SK-N-SH (cell line): Measurements from ENCODE around the gene MMS19. TPM values are rescaled to one million over a fixed set of nuclear protein-coding genes. Genes with fewer than 3 reads are reported as not detected.

Source experiments
- CTCF ChIA-PET: fragments of 300-600, 350-600 bp; formaldehyde crosslinking; extraction: SDS; loops from one replicate; lab custom pipeline; 2021; lab: Yijun Ruan, JAX
- POLR2A ChIA-PET: fragments of 350-600 bp; sonication (Branson Sonifier 250); formaldehyde crosslinking; extraction: SDS; loops from one replicate; lab custom pipeline; 2020; ENCODE audit warnings: antibody characterized with exemption, inconsistent platforms; lab: Yijun Ruan, JAX
- DNase-seq: peaks from one replicate; pipeline ENCODE4 v3.0.0; 2012
- H2AFZ ChIP-seq: fragments of 200-600 bp; sonication (generic); 2 replicates; pipeline ENCODE4 v1.8.1; 2016; ENCODE audit warnings: antibody characterized with exemption, mild to moderate bottlenecking, low read depth
- H3F3A ChIP-seq: fragments of 200-600 bp; sonication (generic); replicated peaks from 2 replicates; pipeline ENCODE3; 2016; ENCODE audit warnings: antibody characterized with exemption, mild to moderate bottlenecking; ENCODE audit not compliant: insufficient read depth
- H3K27ac ChIP-seq, 2 experiments: fragments of 200-500 bp in 1 of 2; fragments of 200-600 bp in 1 of 2; sonication (Bioruptor generic) in 1 of 2; sonication (generic), shearing (Covaris generic) in 1 of 2; 2 replicates each; pipeline versions ENCODE4 v1.5.1 to v1.6.1; 2014 to 2016; ENCODE audit warnings: low read depth in 2 of 2, inconsistent platforms in 1 of 2, low read length in 1 of 2, mild to moderate bottlenecking in 1 of 2, mixed read lengths in 1 of 2
- H3K27me3 ChIP-seq: fragments of 200-600 bp; sonication (generic), shearing (Covaris generic); 2 replicates; pipeline ENCODE4 v1.6.1; 2016; ENCODE audit warnings: mixed run types; ENCODE audit not compliant: insufficient read depth
- H3K36me3 ChIP-seq, 2 experiments: fragments of 200-500 bp in 1 of 2; fragments of 200-600 bp in 1 of 2; sonication (Bioruptor generic) in 1 of 2; sonication (generic) in 1 of 2; replicated peaks in 1 of 2; 2 replicates each; pipeline versions ENCODE3 to v1.5.1; 2014 to 2016; ENCODE audit warnings: low read length in 1 of 2, mild to moderate bottlenecking in 1 of 2; ENCODE audit not compliant: insufficient read depth in 2 of 2, control insufficient read depth in 1 of 2
- H3K4me1 ChIP-seq, 2 experiments: fragments of 200-500 bp in 1 of 2; fragments of 200-600 bp in 1 of 2; sonication (Bioruptor generic) in 1 of 2; sonication (generic), shearing (Covaris generic) in 1 of 2; 2 replicates each; pipeline versions ENCODE4 v1.5.1 to v1.6.1; 2014 to 2016; ENCODE audit warnings: low read depth in 1 of 2, low read length in 1 of 2, mixed run types in 1 of 2; ENCODE audit not compliant: insufficient read depth in 2 of 2, control insufficient read depth in 1 of 2
- H3K4me2 ChIP-seq: fragments of 200-600 bp; sonication (generic), shearing (Covaris generic); 2 replicates; pipeline ENCODE4 v1.6.1; 2017; ENCODE audit warnings: mixed run types
- H3K4me3 ChIP-seq, 2 experiments: fragments of 200-500 bp in 1 of 2; fragments of 200-600 bp in 1 of 2; sonication (Bioruptor generic) in 1 of 2; sonication (generic), shearing (Covaris generic) in 1 of 2; 2 replicates each; pipeline versions ENCODE4 v1.5.1 to v1.8.1; 2014 to 2016; ENCODE audit warnings: low read depth in 2 of 2, inconsistent platforms in 1 of 2, low read length in 1 of 2, mild to moderate bottlenecking in 1 of 2, mixed read lengths in 1 of 2, moderate library complexity in 1 of 2
- H3K79me2 ChIP-seq: fragments of 200-600 bp; sonication (generic); 2 replicates; pipeline ENCODE4 v1.8.1; 2017; ENCODE audit warnings: mild to moderate bottlenecking; ENCODE audit not compliant: insufficient read depth
- H3K9ac ChIP-seq: fragments of 200-600 bp; sonication (generic); 2 replicates; pipeline ENCODE4 v1.6.1; 2017; ENCODE audit warnings: mixed run types
- H3K9me2 ChIP-seq: fragments of 200-600 bp; sonication (generic); 2 replicates; pipeline ENCODE4 v1.6.1; 2017; ENCODE audit warnings: mixed run types
- H3K9me3 ChIP-seq: fragments of 200-600 bp; sonication (generic); 2 replicates; pipeline ENCODE4 v1.6.1; 2017; ENCODE audit warnings: mixed run types, mild to moderate bottlenecking, moderate library complexity
- H4K20me1 ChIP-seq: fragments of 200-600 bp; sonication (generic); 2 replicates; pipeline ENCODE4 v1.6.1; 2017; ENCODE audit warnings: mild to moderate bottlenecking, mixed run types; ENCODE audit not compliant: insufficient read depth
- CTCF ChIP-seq: fragments of 200-600 bp; sonication (generic); IDR thresholded peaks from 2 replicates; pipeline ENCODE4 v1.6.1; 2017; ENCODE audit warnings: antibody characterized with exemption, mild to moderate bottlenecking, moderate library complexity
- EP300 ChIP-seq, 2 experiments: IDR thresholded peaks; 2 replicates each; pipeline versions ENCODE4 v1.4.0 to v1.6.1; 2012; ENCODE audit warnings: borderline replicate concordance in 1 of 2, low read depth in 1 of 2, low read length in 1 of 2
- EZH2phosphoT487 ChIP-seq: fragments of 200-600 bp; sonication (generic); IDR thresholded peaks from 2 replicates; pipeline ENCODE4 v1.6.1; 2017; ENCODE audit warnings: low read depth, mixed run types, mild to moderate bottlenecking, antibody characterized with exemption, moderate library complexity, borderline replicate concordance
- FOXJ3 ChIP-seq: sonication (generic); formaldehyde crosslinking; IDR thresholded peaks from 2 replicates; pipeline ENCODE4 v1.5.1; 2020; ENCODE audit warnings: mild to moderate bottlenecking, missing genetic modification reagents
- FOXM1 ChIP-seq: IDR thresholded peaks from 2 replicates; pipeline ENCODE4 v1.4.0; 2012; ENCODE audit warnings: low read depth, mild to moderate bottlenecking
- GATA2 ChIP-seq: sonication (generic); formaldehyde crosslinking; IDR thresholded peaks from 2 replicates; pipeline ENCODE4 v1.5.0; 2020; ENCODE audit warnings: mild to moderate bottlenecking, missing genetic modification reagents
- IRF3 ChIP-seq: fragments of 150-350 bp; IDR thresholded peaks from 2 replicates; pipeline ENCODE4 v1.6.1; 2016; ENCODE audit warnings: mild to moderate bottlenecking, low read depth, low read length
- JUND ChIP-seq: IDR thresholded peaks from 2 replicates; pipeline ENCODE4 v1.4.0; 2012
- MXI1 ChIP-seq: IDR thresholded peaks from 2 replicates; pipeline ENCODE4 v1.6.1; 2012; ENCODE audit warnings: mild to moderate bottlenecking, low read depth, low read length, improper control_type of control experiment
- POLR2AphosphoS5 ChIP-seq: IDR thresholded peaks from 2 replicates; pipeline ENCODE4 v1.6.1; 2012; ENCODE audit warnings: low read depth, low read length
- RCOR1 ChIP-seq: fragments of 150-350 bp; IDR thresholded peaks from 2 replicates; pipeline ENCODE4 v1.6.1; 2017; ENCODE audit warnings: antibody characterized with exemption, low read length
- TAF1 ChIP-seq: IDR thresholded peaks from 2 replicates; pipeline ENCODE4 v1.6.1; 2012; ENCODE audit warnings: low read depth, mild to moderate bottlenecking, low read length, moderate library complexity, borderline replicate concordance
- TCF12 ChIP-seq: IDR thresholded peaks from 2 replicates; pipeline ENCODE4 v1.4.0; 2012
- USF1 ChIP-seq: IDR thresholded peaks from 2 replicates; pipeline ENCODE4 v1.4.0; 2012; ENCODE audit warnings: low read depth, borderline replicate concordance
- YY1 ChIP-seq: IDR thresholded peaks from 2 replicates; pipeline ENCODE4 v1.4.0; 2012; ENCODE audit warnings: low read depth, mild to moderate bottlenecking
- ZBTB33 ChIP-seq: IDR thresholded peaks from 2 replicates; pipeline ENCODE4 v1.4.0; 2012; ENCODE audit warnings: low read depth, borderline replicate concordance
- WGBS: methylation state at CpG from one replicate; pipeline ENCODE4 v1.1.6; 2017; ENCODE audit warnings: low lambda C conversion rate; 5-methylcytosine and 5-hydroxymethylcytosine counted together
- polyA plus RNA-seq, 3 experiments: library from polyadenylated mRNA; depleted of rRNA; stranded (reverse); fragments of >200 nt; gene quantifications; 2 replicates each; pipeline ENCODE4 v1.2.3, GENCODE V29; 2012
- TF ChIP-seq, protein P1 (sequence below): IDR thresholded peaks from 2 replicates; pipeline ENCODE4; 2012

Gene MMS19
- polyA plus RNA-seq, 1 of the 3 experiments (the other 2 are of a cell fraction) = 56.9 TPM

- H3K79me2 ChIP-seq = peaks cover 48% of the 10 kb centered on the region
- DNase-seq = no peak
- H3K4me2 ChIP-seq = no peak overlapping the region
- H3K4me1 ChIP-seq = peaks cover 29 to 37% of the 10 kb centered on the region in 2 experiments; a peak in 3 of 4 replicates
- no peaks in the 10 kb centered on the region for H3K36me3 ChIP-seq
- peaks cover 18% of the 10 kb centered on the region for H3F3A ChIP-seq
- ChIA-PET POLR2A (no interaction called here), CTCF (interaction anchor here (1.4 to 8.4 kb wide), 2 partner anchors 13 to 72 kb away, joined by 4 to 53 read pairs; no protein-coding TSS in a partner anchor)
- H2AFZ ChIP-seq = no peak overlapping the region
- TF ChIP-seq TCF12 = no peak
- no peak for TF ChIP-seq POLR2AphosphoS5
- TF ChIP-seq, protein P1, sequence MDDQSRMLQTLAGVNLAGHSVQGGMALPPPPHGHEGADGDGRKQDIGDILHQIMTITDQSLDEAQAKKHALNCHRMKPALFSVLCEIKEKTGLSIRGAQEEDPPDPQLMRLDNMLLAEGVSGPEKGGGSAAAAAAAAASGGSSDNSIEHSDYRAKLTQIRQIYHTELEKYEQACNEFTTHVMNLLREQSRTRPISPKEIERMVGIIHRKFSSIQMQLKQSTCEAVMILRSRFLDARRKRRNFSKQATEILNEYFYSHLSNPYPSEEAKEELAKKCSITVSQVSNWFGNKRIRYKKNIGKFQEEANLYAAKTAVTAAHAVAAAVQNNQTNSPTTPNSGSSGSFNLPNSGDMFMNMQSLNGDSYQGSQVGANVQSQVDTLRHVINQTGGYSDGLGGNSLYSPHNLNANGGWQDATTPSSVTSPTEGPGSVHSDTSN = no peak
- TF ChIP-seq RCOR1 = no peak
- no peak for TF ChIP-seq CTCF
- TF ChIP-seq EZH2phosphoT487 = no peak
- no peak for TF ChIP-seq USF1
- no peak for TF ChIP-seq EP300 (IDR thresholded peaks at IDR 0.05; ENCODE audit: borderline replicate concordance in 1 of 2, low read depth in 1 of 2, low read length in 1 of 2)
- TF ChIP-seq FOXM1 = no peak
- TF ChIP-seq FOXJ3 (CRISPR knock-in tag) = no peak
- TF ChIP-seq YY1 = no peak
- TF ChIP-seq MXI1 = no peak
- TF ChIP-seq GATA2 (CRISPR knock-in tag) = no peak
- TF ChIP-seq IRF3 = no peak
- TF ChIP-seq ZBTB33 = no peak
- TF ChIP-seq JUND = no peak
- no peak for TF ChIP-seq TAF1
- H3K9me3 ChIP-seq = no peaks in the 10 kb centered on the region
- H3K9me2 ChIP-seq = no peaks in the 10 kb centered on the region
- H3K27ac ChIP-seq = no peak overlapping the region
- no peak overlapping the region for H3K9ac ChIP-seq
- H3K27me3 ChIP-seq = no peaks in the 10 kb centered on the region
- no peaks in the 10 kb centered on the region for H4K20me1 ChIP-seq
- H3K4me3 ChIP-seq = no peak overlapping the region
- 100% methylated on average over 4 of the region's 4 CpGs for WGBS
Measured at GRCh38 chr10:97547271-97547600, 49.0 kb upstream of the MMS19 start.
